Stimulated activated naive CD8-positive, alpha-beta T cell treated with anti-CD3 and anti-CD28 coated beads, Interleukin-15, Interleukin-2, amounts not matched to agents 100 ng/mL and 50 ng/mL, for 24 hours (primary cell): ENCODE measurements around the gene BMAL2.

Source experiments
- H3K27ac Mint-ChIP-seq: one replicate; pipeline ENCODE4 v1.8.0; 2021; ENCODE audit warnings: mild to moderate bottlenecking, mixed read lengths
- H3K27me3 Mint-ChIP-seq: one replicate; pipeline ENCODE4 v1.8.0; 2021; ENCODE audit warnings: mixed read lengths
- H3K36me3 Mint-ChIP-seq: one replicate; pipeline ENCODE4 v1.8.0; 2021; ENCODE audit warnings: low read depth, mixed read lengths
- H3K4me1 Mint-ChIP-seq: one replicate; pipeline ENCODE4 v1.8.0; 2021; ENCODE audit warnings: low read depth, mixed read lengths
- H3K4me3 Mint-ChIP-seq: one replicate; pipeline ENCODE4 v1.8.0; 2021; ENCODE audit warnings: mild to moderate bottlenecking, mixed read lengths
- H3K9me3 Mint-ChIP-seq: one replicate; pipeline ENCODE4 v1.8.0; 2021; ENCODE audit warnings: mixed read lengths

BMAL2 gene, protein sequence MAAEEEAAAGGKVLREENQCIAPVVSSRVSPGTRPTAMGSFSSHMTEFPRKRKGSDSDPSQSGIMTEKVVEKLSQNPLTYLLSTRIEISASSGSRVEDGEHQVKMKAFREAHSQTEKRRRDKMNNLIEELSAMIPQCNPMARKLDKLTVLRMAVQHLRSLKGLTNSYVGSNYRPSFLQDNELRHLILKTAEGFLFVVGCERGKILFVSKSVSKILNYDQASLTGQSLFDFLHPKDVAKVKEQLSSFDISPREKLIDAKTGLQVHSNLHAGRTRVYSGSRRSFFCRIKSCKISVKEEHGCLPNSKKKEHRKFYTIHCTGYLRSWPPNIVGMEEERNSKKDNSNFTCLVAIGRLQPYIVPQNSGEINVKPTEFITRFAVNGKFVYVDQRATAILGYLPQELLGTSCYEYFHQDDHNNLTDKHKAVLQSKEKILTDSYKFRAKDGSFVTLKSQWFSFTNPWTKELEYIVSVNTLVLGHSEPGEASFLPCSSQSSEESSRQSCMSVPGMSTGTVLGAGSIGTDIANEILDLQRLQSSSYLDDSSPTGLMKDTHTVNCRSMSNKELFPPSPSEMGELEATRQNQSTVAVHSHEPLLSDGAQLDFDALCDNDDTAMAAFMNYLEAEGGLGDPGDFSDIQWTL

DNA sequence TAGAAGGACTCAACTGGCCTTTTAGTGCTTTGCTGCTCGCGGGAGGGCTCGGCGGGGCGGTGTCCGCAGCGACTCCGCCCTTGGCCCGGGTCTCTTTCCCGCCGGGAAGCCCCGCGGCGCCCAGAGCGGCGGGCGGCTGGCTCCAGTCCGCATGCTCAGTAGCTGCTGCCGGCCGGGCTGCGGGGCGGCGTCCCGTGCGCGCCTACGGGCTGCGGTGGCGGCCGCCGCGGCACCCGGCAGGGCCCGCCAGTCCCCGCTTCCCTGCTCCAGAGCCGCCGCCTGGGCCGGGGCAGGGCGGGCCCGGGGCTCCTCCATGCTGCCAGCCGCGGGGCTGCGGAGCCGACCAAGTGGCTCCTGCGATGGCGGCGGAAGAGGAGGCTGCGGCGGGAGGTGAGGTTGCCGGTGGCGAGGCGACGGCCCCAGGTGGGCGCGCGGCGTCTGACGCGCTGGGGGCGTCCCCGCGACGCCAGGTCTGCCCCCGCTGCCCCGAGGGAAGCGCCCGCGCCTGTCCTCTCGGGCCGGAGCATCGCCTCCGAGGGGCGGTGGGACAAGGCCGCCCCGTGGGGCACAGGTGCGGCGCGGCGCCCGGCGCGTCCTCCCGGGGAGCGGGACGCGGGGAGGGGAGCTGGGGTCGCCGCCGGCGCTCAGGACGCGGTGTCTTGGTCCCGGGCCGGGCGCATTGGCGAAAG lies at the start of gene BMAL2:
Gene BMAL2 (plus strand): TSS at position 123 of the 689 bp plus-strand sequence. CDS start 237 bp downstream, at position 360.
- Mint-ChIP-seq H3K36me3 (peaks cover 1% of the 10 kb centered on the region), H3K27me3 (peaks cover 37% of the 10 kb centered on the region), H3K27ac (peak within 1 kb of the TSS; percentile 93), H3K4me1 (peaks cover 53% of the 10 kb centered on the region), H3K4me3 (peak within 1 kb of the TSS; percentile 93), H3K9me3 (no peaks in the 10 kb centered on the region)

- H3K4me3 Mint-ChIP-seq = no peak overlapping the region
- peaks cover 21% of the 10 kb centered on the region for H3K4me1 Mint-ChIP-seq
- no peaks in the 10 kb centered on the region for H3K9me3 Mint-ChIP-seq
Measured at GRCh38 chr12:27284021-27284420, 48.6 kb upstream of the BMAL2 start.

GRCh38 chr12:27284751-27285150 lies 47.9 kb upstream of the BMAL2 start:
- Mint-ChIP-seq H3K27me3 (no peaks in the 10 kb centered on the region), H3K27ac (no peak overlapping the region), H3K9me3 (no peaks in the 10 kb centered on the region), H3K4me3 (no peak overlapping the region), H3K4me1 (peaks cover 14% of the 10 kb centered on the region), H3K36me3 (peaks cover 3% of the 10 kb centered on the region)

More at GRCh38 chr12:27284021-27284420, 48.6 kb upstream of the BMAL2 start:
- no peaks in the 10 kb centered on the region for H3K27me3 Mint-ChIP-seq
- no peak overlapping the region for H3K27ac Mint-ChIP-seq
- peaks cover 3% of the 10 kb centered on the region for H3K36me3 Mint-ChIP-seq

DNA sequence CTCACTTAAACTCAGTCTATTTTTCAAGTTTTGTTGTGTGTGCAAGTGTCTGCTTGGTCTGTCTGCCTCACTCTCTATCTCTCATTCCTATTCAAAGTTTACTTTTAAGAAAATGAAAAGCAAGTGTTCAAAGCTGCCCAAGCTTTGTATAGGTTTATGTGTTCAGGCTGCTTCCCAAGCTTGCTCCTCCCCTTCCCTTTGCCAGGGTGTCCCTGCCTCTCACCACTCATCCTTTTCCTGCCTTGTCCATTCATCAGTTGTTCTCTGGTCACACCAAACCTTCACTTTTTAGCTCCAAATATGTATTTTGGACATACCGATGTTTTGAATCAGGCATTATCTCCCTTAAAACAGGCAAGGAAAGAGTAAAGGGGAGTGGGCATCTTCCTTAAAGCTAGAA lies 47.2 kb upstream of the BMAL2 start:
- H3K9me3 Mint-ChIP-seq = no peaks in the 10 kb centered on the region
- H3K4me3 Mint-ChIP-seq = no peak overlapping the region
- no peak overlapping the region for H3K27ac Mint-ChIP-seq
- H3K4me1 Mint-ChIP-seq = peaks cover 10% of the 10 kb centered on the region
- H3K27me3 Mint-ChIP-seq = no peaks in the 10 kb centered on the region
- peaks cover 2% of the 10 kb centered on the region for H3K36me3 Mint-ChIP-seq

DNA sequence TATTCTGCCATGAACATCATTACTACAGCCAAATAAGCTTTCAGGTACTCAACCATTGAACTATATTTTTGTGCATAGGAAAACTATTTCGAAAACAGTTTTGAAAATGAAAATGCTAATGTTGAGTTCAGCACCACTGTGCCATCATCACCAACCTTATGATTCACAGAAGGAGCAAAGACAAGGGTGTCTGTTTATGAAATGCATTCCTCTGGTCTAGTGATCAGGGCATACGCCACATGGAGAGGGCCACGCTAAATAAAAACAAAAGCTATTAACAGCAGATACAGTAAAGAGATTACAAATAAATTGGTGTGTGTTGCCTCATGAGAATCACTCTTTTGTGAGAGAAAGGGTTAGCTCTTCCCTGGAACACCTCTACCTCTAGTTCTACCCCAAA lies 43.2 kb upstream of the BMAL2 start:
- no peak overlapping the region for H3K4me3 Mint-ChIP-seq
- peaks cover 10% of the 10 kb centered on the region for H3K4me1 Mint-ChIP-seq
- no peak overlapping the region for H3K27ac Mint-ChIP-seq
- no peaks in the 10 kb centered on the region for H3K27me3 Mint-ChIP-seq
- peaks cover 3% of the 10 kb centered on the region for H3K36me3 Mint-ChIP-seq
- no peaks in the 10 kb centered on the region for H3K9me3 Mint-ChIP-seq

DNA sequence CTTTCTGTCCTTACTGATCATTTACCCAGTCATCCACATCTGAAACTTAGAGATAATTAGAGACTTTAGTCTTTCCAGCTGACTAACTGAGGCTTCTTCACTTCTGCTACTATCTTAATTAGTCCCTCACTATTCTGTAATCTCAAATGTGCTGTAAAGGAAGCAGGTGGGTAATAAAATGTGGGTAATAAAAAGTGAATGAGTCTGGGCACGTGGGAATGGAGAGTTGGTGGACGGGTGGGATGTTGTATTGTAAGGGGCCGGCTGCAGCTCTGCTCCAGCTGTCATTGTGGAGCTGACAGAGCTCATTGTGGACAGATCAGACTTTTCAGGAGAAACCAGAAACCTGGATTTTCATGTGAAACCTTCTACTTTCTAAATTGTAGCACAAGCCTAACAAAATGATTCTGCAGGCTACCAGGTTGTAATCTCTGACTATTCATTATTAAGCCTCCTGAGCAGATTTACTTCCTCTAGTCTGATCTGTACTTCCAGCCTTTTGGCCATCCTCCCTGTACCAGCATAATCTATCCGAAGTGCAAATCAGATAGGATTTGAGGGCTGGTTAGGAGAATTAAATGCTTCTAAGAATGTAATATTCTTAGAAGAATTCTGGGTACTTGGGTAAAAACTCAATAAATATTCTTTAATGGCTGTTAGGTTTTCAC lies 42.0 kb upstream of the BMAL2 start:
- Mint-ChIP-seq H3K9me3 (no peaks in the 10 kb centered on the region), H3K27ac (no peak overlapping the region), H3K36me3 (peaks cover 3% of the 10 kb centered on the region), H3K27me3 (no peaks in the 10 kb centered on the region), H3K4me3 (no peak overlapping the region), H3K4me1 (peaks cover 5% of the 10 kb centered on the region)

DNA sequence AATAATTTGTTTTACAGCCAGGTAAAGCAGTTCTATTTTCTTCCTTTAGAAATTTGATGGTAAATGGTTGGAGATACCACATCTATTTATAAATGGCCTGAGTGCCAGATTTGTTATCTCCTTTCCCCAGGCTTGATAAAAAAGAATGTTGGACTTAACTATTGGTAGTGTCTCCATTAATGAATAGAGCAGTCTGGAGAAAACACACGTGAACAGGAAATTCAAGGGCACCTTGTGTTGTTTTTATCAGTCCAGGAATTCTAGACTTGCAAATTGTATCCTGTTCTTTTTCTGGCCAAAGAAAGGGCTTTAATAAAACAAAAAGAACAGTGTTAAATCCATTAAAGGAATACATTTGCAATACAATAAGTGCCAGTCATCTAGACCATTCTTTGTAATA lies 40.8 kb upstream of the BMAL2 start:
- Mint-ChIP-seq H3K9me3 (no peaks in the 10 kb centered on the region), H3K36me3 (peaks cover 3% of the 10 kb centered on the region), H3K27me3 (no peaks in the 10 kb centered on the region), H3K27ac (no peak overlapping the region), H3K4me1 (no peaks in the 10 kb centered on the region), H3K4me3 (no peak overlapping the region)

GRCh38 chr12:27292718-27293117 lies 39.9 kb upstream of the BMAL2 start:
- Mint-ChIP-seq H3K4me1 (peaks cover 8% of the 10 kb centered on the region), H3K36me3 (peaks cover 6% of the 10 kb centered on the region), H3K27ac (no peak overlapping the region), H3K27me3 (no peaks in the 10 kb centered on the region), H3K9me3 (no peaks in the 10 kb centered on the region), H3K4me3 (no peak overlapping the region)

DNA sequence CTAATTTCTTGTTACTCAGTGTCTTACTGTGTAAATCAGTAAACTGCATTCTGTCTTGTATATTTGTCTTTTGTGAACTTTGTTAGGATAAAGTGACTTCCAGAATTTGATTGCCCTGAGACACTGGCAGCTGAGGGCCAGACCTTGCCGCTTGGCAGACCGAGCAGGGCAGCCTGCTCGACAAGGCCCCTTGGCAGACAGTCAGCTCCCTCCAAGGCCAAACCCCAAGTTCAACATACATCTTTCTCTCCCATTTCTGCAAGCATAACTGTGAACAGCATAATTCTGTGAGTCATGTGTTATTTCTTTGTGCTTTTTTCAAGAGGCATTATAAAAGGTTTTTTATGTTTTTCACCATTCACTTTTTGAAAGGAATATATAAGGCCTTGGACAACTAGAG lies 39.2 kb upstream of the BMAL2 start:
- no peak overlapping the region for H3K27ac Mint-ChIP-seq
- H3K27me3 Mint-ChIP-seq = no peaks in the 10 kb centered on the region
- no peaks in the 10 kb centered on the region for H3K9me3 Mint-ChIP-seq
- peaks cover 12% of the 10 kb centered on the region for H3K36me3 Mint-ChIP-seq
- no peak overlapping the region for H3K4me3 Mint-ChIP-seq
- H3K4me1 Mint-ChIP-seq = peaks cover 12% of the 10 kb centered on the region

DNA sequence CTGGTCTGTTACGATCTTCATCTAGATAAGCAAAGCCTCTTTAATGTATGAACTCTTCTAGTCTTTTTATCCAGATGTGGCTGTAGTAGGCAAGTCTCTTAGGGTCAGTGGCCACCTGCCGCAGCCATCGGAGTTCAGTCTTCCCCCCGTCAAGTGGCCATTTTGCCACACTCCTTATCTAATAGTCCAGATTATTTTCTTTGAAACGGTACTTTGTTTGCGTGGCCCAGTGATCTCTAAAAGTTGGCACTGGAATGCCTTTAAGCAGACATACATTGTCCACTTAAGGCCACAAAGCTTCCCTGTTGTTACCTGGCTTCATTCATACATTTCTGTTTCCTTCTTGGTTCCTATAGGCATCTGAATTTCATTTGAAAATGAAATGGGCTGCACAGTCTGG lies 36.0 kb upstream of the BMAL2 start:
- Mint-ChIP-seq H3K27ac (peak overlapping the region; percentile 9), H3K36me3 (peaks cover 24% of the 10 kb centered on the region), H3K27me3 (no peaks in the 10 kb centered on the region), H3K4me3 (no peak overlapping the region), H3K9me3 (no peaks in the 10 kb centered on the region), H3K4me1 (peaks cover 12% of the 10 kb centered on the region)

- Mint-ChIP-seq H3K27ac (peak overlapping the region; percentile 85), H3K4me3 (no peak overlapping the region)
Measured at GRCh38 chr12:27297566-27297965, 35.1 kb upstream of the BMAL2 start.

DNA sequence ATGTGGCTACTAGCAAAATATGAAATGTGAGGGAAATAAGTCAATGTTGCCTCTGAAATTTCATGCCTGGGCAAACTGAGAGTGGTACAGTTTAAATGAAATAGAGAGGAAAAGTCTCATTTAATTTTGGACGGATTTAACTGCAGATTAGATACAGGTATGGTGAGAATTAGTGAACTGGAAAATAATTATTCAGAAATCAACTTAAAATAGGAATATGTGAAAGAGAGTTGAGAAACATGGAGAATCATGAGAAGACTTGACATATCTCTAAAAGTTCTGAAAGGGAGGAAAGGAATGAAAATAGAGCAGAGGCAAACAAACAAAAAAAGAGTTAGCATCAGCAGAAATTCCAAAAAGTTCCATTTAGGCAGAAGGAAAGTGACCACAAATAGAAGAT lies 33.5 kb upstream of the BMAL2 start:
- no peaks in the 10 kb centered on the region for H3K9me3 Mint-ChIP-seq
- H3K36me3 Mint-ChIP-seq = peaks cover 36% of the 10 kb centered on the region
- H3K4me3 Mint-ChIP-seq = no peak overlapping the region
- H3K27ac Mint-ChIP-seq = peak overlapping the region; percentile 61
- no peaks in the 10 kb centered on the region for H3K27me3 Mint-ChIP-seq
- H3K4me1 Mint-ChIP-seq = peaks cover 12% of the 10 kb centered on the region

More at GRCh38 chr12:27297566-27297965, 35.1 kb upstream of the BMAL2 start:
- Mint-ChIP-seq H3K27me3 (no peaks in the 10 kb centered on the region), H3K36me3 (peaks cover 30% of the 10 kb centered on the region), H3K4me1 (peaks cover 12% of the 10 kb centered on the region), H3K9me3 (no peaks in the 10 kb centered on the region)

- Mint-ChIP-seq H3K4me1 (peaks cover 12% of the 10 kb centered on the region), H3K36me3 (peaks cover 36% of the 10 kb centered on the region), H3K4me3 (no peak overlapping the region), H3K27ac (peak overlapping the region; percentile 50), H3K27me3 (no peaks in the 10 kb centered on the region), H3K9me3 (no peaks in the 10 kb centered on the region)
Measured at GRCh38 chr12:27300226-27300625, 32.4 kb upstream of the BMAL2 start.

DNA sequence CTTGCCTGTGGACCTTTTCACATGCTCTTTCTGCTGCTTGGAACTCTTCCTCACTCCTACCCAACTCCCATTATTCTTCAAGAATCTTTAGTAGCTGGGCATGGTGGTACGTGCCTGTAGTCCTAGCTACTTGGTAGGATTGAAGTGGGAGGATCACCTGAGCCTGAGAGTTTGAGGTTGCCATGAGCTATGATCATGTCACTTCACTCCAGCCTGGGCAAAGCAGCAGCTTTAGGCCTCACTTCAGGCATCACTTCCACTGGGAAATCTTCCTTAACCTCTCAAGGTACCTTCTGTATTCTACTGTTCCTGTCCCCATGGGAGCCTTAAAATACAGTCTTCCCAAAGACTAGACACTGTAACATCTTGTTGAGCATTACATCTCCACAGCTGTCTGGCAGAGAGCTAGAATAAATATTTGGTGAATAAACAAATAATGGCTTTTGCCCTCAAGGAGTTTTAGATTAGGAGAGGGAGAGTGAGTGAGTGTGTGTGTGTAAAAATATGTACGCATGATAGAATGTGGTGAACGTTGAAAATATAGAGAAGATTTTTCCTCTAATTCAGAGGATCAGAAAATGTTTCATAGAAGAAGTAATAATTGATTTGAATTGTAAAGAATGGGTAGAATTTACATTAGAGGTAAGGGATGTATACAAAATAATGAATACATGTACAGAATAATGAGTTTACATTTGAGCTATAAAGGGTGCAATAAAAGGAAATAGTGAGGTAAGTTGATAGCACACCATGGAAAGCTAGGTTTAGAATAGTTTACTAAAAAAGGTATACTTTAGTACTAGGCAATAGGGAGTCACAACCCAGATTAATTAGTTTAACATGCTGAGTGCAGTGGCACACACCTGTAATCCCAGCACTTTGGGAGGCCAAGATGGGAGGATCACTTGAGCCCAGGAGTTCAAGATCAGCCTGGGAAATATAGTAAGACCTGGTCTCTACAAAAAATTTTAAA lies 29.2 kb upstream of the BMAL2 start:
- Mint-ChIP-seq H3K4me1 (peaks cover 7% of the 10 kb centered on the region), H3K27me3 (no peaks in the 10 kb centered on the region), H3K36me3 (peaks cover 28% of the 10 kb centered on the region), H3K27ac (no peak overlapping the region), H3K4me3 (no peak overlapping the region), H3K9me3 (no peaks in the 10 kb centered on the region)
